NOMO-1 (cell line): ENCODE measurements around the gene AQP1.

Source experiments
- DNase-seq, 2 experiments: peaks; one replicate each; lab custom pipeline; 2025; ENCODE audit not compliant: unreplicated experiment in 2 of 2; lab: John Stamatoyannopoulos, UW

The AQP1 gene

DNA sequence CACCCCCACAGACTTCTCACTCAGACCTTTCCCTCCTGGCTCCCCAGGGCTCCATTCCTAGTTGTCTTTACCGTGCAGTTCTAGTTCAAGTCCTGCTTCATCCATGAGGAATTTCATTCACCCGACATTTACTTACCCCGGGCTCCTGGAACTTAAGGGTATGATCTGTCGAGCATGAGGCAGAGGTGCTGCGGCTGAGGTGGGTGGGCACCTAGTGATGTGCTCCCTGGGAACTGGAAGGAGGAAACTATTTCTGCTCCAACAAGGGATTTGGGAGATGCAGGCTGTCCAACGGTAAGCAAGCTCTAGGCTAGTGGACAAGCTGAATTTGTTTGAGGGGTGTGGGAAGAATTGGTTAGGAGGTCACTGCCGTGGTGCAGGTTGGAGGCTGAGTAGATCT lies 30.2 kb upstream of the AQP1 start:
- no peak for DNase-seq

DNA sequence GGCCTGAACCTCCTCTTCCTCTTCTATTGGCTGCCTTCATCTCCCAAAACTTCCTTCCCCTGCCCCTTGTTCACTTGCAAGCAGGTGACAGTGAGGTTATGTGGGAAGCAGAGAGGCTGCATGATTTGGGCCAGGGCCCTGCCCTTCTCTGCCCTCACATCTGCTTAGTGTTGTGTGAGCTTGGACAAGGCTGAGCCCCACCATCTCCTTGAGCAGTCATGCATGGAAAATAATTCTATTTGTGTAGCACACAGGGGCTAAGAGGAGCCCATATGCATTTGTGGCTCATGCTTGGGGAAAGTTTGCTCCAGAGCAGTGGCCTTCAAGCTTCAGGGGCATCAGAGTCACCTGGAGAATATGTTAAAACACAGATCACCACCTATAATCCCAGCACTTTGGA lies 26.8 kb upstream of the AQP1 start:
- no peak for DNase-seq

DNA sequence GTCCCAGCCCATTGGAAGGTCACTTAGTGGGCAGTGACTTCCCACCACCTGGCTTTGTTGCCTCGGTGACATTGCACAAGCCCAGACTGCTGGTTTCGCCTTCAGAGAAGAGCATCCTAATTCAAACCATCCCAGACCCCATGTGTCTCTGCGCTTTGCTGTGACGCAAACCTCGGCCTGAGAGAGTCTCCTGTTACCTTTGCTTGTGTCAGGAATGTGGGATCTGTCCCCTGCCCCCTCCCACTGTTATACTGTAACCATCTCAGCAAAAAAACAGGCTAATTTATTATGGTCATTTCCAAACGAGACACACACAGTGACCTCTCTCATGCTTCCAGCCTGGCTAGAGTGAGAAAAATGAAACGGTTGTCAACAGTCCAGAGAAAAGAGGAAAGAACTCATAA lies 25.0 kb upstream of the AQP1 start:
- DNase-seq: no peak

DNA sequence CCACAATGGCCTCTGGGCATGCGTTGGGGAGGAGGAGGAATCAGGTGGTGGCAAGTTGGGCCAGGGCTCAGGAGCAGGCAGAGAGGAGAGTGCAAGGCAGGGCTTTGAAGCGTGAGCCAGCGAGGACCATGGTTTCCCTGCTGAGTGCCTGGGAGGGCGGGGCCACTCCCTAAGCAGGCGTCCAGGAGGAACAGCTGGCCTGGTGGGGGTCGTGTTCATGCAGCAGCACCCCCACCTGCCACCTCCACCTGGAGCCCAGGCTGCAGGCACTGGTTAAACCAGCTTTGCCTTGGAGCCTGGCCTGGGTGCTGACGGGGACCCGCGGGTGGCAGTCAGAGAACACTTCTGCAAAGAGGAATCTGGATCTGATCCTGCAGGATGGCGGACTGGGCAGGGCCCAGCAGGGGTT lies 24.2 kb upstream of the AQP1 start:
- DNase-seq: no peak

DNA sequence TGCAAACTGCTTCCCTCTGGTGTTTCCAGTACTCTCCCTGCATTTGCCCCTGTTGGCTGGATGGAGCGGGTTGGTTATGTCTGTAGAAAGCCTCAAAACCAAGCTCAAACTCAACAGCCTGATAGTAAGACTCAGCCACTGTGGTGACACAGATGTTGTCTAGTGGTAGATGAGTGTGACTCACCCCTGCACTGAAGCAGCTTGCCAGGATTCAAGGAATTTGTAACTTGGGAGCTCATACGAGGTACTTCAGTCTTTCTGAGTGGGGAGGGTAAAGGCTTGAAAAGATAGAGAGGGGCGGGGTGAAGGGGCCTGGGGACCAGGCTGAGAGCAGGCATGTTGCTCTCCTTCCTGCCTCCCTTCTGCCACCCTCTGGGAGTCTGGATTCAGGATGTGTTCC lies 22.9 kb upstream of the AQP1 start:
- DNase-seq: no peak

DNA sequence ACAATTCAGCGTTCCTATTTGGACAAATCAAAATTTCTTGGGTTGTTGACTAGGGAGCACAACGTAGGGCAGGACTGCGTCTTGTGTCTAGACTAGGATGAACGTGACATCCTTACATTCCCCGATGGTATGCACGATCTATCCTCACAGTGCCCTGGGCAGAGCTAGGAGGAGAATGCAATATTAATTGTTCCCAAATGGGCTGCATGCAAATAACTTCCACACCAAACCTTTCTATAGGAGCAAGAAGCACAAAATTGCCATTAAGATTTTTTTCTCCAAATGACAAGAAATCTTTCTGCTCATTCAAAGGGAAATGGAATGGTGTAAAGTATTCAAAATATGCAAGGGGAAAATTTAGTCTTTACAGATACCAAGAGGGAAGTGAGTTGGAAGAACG lies 21.4 kb upstream of the AQP1 start:
- DNase-seq: no peak

DNA sequence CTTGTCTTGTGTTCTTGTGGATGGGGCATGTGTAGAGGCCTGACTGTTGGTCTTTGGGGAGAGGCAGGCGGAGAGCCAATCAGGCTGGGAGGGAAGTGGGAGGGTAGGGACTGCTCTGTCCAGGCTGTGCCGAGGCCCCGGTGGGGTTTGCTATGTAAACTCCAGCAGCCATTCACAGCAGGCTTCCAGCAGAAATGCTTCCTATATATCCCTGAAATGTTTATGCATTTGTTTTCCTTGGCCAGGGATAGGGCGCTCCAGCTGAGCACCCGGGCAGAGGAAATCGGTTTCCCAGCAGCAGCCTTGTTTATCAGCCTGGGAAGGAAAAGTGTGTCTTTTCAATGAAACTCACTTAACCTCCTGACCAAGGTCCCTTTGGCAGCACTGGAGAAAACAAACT lies 18.3 kb upstream of the AQP1 start:
- no peak for DNase-seq

DNA sequence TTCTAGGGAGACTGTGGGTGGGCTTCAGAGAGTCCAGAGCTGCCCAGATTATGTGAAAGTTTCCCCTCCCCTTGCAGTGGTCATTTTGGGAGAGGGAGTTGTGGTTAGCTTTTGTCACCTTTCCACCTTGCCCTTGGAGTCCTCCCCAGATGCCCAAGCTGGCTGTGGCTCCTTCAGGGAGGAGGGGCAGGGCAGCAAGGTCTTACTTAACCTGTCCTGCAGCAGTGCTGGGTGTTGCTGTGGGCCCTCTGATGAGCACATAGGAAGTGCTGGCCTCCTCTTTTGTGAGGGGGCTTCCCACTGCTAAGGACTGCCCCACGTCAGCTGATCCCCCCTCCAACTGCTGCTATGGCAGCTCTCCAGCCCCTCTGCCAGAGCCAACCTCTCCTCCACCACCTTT lies 17.6 kb upstream of the AQP1 start:
- no peak for DNase-seq

DNA sequence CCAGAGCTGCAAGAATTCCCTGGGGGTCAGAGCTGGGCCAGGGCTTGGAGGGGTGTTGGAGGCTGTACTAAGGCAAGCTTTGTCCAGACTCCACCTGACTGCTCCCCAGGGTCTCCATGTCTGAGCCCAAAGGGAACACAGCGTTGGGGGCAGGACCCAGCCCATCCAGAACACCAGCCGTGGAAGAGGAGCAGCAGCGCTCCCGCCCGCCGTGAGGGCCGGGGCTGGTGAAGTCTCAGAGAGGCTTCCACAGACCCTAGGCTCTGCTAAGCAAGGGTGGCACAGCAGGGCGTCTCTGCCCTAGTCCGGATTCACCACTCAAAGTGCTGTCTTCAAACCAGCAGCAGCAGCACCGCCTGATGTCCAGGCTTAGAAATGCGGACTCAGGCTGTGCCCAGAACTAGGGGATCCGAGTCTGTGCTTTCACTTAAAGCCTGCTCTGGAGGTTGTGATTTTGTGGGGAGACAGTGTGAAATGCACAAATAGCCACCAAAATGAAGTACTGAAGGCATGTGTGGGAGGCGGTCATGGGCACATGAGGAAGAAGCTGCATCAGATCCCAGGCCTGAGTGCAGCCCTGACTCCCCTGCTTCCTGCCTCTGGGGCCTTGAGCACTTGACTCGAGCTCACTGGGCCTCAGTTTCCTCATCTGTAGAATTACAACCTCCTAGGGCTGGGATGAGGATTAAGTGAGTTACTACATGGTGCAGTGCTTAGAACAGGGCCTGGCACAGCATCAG lies 16.6 kb upstream of the AQP1 start:
- DNase-seq: no peak

DNA sequence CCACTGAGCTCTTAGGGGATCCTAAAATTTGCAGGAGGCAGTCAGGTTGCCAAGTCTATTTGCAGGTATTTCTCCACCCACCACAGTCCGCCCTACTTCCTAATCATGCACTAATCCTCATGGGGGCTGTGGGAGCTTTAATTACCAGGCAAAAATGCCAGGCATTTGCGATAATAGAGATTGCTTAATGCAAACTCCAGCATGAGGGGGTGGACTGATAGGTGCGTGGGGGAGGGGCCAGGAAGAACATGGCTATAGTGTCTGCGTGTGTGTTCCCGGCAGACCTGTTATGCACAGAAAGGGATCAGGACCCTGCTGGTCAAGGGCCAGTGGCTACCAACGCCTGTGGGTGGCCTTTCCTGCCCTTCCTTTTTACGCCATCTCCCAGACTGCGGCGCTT lies 15.6 kb upstream of the AQP1 start:
- no peak for DNase-seq

DNA sequence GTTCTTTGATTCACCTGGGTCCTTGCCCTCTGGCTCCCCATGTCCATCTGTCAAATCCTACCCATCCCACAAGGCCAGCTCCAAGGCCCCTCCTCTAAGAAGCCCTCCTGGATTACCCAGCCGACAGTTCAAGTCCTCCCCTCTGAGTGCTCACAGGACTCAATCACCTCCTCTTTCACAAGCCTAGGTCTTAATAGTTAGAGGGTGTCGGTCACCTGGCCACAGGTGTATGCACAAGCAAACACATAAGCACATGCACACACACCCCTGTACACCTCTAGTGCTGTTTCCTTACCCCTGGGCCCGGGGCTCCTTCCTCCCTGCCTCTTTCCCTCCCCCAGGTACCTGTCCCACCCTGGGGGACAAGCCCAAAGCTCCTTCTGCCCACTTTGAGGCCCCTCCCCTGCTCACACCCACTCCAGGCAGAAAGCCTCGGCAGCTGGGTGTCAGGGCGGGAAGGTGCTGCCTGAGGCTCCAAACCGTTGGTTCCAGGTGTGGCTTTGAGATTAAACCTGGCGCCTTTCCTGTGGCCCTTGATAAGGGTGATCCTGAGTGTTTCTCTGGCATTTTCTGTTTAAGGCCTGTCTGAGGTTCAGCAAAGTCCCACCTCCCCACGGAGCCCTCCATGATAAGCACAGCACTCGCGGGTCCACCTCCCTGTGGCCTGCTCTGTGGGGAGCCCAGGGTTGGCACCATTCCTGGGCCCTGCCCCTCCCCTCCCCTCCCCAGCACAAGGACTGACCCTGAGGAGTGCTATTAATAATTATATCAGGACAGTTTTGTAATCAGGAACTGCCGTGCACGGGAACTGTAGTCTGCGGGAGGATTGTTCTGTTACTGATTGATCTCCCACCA lies 14.6 kb upstream of the AQP1 start:
- no peak for DNase-seq

DNA sequence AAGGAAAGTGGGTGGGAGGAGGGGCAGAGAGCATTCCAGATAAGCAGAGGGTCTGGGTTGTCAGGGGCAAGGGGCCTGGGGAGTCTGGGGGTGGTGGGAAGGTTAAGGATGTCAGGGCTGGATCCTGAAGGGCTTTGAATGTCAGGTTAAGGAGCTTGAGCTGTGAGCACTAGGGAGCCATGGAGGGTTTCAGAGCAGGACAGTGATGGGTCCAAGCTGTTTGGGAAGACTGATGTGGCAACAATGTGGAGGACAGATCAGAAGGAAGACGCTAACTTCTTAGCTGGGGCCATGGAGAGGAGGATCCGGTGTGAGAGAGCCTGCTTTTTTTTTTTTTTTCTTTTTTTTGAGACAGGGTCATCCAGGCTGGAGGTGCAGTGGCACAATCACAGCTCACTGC lies 13.9 kb upstream of the AQP1 start:
- DNase-seq: no peak

DNA sequence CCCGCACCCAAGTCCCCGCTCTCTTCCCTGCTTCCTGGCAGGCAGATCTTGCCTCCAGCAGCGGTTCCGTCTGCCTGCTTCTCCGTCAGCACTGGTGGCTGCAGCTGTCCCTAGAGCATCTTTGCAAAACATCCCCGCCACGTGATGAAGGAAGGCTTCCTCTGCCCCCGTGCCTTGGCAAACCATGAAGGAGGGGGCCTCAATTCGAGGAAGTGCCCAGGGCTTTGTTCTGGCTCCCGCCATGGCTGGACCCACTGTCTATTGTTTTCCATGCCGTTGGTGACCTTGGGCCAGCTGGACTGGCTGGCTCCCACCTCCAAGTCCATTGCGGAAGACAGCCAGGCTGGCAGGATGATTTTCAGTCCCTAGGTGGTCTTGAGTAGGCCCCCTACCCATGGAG lies 13.2 kb upstream of the AQP1 start:
- no peak for DNase-seq

DNA sequence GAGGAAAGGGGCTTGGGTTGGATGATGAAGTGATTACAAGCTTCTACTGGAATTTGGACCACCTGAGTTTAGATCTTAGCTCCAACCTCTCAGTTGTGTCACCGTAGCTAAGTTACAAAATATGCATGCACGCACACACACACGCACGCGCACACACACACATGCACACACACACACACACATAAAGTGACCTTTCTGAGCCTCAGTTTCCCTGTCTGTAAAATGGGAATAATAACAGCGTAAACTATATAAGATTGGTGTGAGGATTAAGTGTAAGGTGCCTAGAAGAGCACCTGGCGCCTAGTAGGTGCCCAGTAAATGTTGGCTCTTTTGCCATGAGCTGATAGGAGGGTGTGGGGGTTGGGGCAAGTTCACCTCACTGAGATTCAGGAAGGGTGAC lies 12.6 kb upstream of the AQP1 start:
- DNase-seq: no peak

DNA sequence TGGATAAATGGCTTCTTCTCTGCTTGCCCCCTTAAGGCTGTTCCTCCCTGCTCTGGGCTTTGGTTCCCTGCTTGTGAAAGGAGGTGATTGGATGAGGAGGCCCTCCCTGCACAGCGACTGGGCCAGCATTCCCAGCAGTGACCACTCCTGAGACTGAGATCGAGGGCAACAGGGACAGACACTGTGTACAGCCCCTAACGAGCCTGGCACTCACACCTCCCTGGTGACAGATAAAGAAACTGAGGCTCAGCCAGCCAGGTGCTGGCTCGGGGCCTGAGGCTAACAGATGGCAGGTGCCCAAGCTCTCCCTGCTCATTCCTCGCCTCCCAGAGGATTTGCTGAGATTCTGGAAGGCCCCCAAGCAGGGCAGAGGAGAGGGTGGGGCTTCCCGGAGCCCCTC lies 12.0 kb upstream of the AQP1 start:
- no peak for DNase-seq

DNA sequence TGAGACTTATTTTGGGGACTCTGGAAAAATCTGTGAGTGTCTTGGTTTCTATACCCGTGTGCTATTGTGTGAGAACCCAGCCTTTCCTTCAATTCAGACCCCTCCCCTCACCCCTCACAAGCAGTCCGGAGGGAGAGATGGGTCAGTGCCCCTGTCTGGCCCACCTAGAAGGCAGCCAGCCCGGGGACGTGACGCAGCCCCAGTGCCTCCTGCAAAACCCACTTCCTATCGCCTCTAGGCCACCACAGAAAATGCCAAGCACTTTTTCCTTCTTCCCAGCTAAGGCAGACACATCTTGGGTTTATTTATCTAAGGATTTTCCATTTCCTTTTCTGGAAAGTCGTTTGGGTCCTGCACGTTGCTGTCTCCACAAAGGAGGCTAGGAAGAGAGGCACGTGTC lies 11.6 kb upstream of the AQP1 start:
- no peak for DNase-seq

DNA sequence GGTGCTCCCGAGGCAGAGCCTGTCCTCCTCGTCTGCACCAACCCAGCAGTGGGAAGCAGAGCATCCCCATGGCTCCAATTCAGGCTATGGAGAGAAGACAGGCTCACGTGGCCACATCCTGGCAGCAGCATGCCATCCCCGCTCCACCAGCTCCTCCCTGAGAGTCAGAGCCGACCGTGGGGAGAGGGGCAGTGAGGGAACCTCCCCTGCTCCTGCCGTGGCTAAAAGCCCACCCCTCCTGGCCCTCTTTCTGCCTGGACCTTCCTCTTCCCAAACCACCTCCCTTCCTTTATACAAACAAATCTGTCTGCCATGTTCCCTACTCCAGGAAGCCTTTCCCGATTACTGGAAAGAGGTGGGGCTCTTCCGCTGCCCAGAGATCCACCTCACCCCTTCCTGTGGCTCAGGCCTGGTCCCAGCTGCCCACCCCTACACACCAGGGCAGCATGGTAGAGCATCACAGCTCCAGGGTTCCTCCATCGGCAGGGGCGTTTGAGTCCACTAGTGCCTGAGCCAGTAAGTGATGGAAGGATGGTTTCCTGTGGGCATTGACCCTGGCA lies 10.8 kb upstream of the AQP1 start:
- DNase-seq: no peak

DNA sequence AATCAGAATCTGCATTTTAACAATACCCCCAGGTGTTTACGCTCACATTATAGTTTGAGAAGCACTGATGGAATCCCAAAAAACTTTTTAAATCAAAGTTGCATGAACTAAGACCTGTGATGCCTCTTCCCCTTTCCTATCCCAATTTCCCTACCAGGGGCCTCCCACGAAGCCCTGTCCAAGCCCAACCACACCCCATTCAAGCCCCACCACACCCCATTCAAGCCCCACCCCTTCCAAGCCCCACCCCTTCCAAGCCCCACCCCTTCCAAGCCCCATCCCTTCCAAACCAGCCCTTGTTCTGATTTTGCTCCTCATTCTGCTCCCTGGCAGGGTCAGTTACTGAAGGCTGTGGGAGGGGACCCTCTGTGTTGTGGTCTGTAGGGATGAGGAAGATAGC lies 9.8 kb upstream of the AQP1 start:
- no peak for DNase-seq

DNA sequence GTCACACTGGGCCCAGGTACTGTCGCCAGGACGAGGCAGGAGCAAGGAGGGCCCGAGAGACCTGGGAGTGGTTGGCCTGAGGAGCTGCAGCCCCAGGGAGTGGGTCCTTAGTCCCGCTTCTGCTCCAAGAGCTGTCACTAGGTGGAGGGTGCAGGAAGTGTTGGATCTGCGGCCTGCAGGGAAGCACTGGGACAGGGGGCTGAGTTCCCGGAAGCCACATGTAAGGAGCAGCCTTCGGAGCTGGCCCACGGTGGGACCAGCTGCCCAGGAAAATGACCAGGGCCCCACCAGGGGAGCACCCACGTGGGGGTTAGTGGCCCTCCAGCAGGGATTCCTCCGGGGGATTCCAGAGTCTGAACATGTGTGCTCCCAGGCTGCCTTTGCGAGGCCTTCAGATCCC lies 9.2 kb upstream of the AQP1 start:
- no peak for DNase-seq

DNA sequence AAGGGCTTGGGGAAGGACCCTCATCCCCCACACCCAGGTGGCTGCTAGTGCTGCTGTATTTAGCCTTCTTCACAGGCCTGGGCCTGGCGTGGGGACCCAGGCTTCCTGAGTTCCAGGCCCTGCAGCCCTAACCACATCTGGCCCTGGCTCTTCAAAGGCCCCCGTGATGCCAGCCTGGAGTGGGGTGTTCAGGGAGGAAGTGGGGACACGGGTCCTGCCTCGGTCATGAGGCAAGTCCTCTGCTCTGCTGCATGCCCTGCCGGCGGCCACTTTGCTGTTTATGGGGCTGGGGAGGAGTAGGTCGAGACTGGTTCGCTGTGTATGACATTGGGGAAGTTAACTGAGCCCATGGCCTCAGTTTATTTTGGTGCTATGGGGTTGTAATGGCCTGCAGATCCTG lies 8.5 kb upstream of the AQP1 start:
- no peak for DNase-seq

DNA sequence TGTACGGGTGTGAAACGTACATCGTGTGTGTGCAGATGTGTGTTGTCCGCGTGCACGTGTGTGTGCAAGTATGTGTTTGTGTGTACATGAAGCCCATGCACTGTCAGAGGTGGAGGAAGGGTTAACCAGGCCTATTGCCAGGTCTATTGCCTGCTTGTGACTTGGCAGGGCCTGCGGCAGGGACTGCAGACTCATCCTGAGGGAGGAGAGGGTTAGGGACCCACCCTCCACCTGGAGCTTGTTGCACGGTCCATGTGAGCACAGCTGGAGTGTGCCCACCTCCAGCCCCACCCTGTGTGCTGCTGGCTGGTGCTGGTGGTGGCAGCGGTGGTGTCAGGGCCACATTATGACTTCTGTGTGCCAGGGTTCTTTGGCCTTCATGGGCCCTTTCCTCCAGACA lies 7.1 kb upstream of the AQP1 start:
- no peak for DNase-seq
